ENCODE results near the gene TRNT1. TPM values are rescaled to one million over a fixed set of nuclear protein-coding genes. Genes with fewer than 3 reads are reported as not detected.

Gene TRNT1
- total and polyA plus RNA-seq, 11 donors: 5.4 to 14.7 (median 11.1) TPM

DNA sequence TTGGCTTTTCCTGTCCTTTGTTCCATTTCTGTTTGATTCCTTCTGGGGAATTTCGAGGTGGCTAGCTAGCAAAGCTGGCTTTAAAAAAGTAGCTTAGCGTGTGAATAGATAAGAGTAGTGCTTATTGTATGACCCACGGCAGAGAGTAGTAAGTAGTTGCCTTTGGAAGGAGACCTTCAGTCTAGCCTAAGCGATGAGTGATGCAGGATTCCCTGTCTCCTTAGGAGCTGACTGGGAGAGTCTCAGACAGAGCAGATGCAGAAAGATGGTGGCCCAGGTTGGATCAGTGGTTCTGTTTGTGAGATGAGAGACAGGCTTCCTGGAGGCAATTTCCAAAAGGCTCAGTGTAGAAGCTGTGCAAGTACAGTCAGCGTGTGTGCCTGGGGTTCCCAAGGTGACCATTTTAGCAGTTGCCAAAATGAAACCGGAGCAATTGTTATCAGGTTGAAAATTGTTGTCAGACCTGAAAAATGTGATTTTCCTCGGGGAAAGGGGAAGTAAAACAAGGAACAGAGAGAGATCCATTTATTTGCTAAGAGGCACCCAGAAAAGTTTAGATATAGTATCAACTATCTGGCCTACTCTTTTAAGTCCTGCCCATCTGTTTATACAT lies 15.9 kb upstream of the TRNT1 start:
- 46 to 64% (median 58%) methylated on average over 7 of the region's 7 CpGs for WGBS, 4 donors
- Histone ChIP-seq H3K27me3 (peaks cover 0 to 6% (median 0%) of the 10 kb centered on the region in 9 donors), H3K4me1 (peaks cover 0 to 9% (median 0%) of the 10 kb centered on the region in 12 donors), H3K4me3 (no peak overlapping the region), H3K36me3 (no peaks in the 10 kb centered on the region), H3K27ac (peak overlapping the region in 1 of 12 donors; percentile 5), H3K9me3 (no peaks in the 10 kb centered on the region)
- ATAC-seq: no peak
- no peak for DNase-seq
- intact Hi-C loops (cut with DNase I): no loop called here
- no peak for TF ChIP-seq POLR2A (IDR thresholded peaks at IDR 0.05)
- TF ChIP-seq, protein P1, sequence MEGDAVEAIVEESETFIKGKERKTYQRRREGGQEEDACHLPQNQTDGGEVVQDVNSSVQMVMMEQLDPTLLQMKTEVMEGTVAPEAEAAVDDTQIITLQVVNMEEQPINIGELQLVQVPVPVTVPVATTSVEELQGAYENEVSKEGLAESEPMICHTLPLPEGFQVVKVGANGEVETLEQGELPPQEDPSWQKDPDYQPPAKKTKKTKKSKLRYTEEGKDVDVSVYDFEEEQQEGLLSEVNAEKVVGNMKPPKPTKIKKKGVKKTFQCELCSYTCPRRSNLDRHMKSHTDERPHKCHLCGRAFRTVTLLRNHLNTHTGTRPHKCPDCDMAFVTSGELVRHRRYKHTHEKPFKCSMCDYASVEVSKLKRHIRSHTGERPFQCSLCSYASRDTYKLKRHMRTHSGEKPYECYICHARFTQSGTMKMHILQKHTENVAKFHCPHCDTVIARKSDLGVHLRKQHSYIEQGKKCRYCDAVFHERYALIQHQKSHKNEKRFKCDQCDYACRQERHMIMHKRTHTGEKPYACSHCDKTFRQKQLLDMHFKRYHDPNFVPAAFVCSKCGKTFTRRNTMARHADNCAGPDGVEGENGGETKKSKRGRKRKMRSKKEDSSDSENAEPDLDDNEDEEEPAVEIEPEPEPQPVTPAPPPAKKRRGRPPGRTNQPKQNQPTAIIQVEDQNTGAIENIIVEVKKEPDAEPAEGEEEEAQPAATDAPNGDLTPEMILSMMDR (IDR thresholded peaks at IDR 0.05): no peak

DNA sequence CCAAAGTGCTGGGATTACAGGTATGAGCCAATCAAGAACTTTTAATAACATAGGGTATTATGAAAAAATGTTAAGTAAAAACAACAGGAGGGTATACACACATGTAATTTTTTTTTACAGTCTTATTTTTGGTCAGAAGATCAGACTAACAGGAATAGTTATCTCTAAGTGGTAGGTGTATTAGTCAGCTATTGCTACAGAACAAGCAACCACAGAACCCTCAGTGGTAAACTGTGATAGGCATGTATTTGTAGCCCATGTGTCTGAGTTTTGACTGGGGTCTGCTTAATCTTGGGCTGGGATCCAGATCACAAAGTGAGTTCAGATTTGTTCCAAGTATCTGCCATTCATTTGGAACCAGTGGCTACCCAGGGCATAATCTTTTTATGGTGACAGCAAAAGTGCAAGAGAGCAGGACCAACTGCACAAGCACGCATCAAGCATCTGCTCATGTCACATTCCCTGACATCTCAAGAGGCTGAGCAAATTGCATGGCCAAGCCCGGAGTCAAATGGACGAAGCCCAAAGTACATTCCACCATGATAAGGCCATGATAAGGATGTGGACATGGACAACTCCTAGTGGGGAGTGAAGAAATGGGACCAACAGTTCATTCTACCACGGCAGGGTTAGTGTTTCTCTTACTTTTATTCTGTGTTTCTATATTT lies 13.6 kb upstream of the TRNT1 start:
- intact Hi-C loops (cut with DNase I): no loop called here
- no peak for TF ChIP-seq POLR2A (IDR thresholded peaks at IDR 0.05)
- TF ChIP-seq, protein P1 (IDR thresholded peaks at IDR 0.05): no peak
- Histone ChIP-seq H3K27ac (no peak overlapping the region), H3K27me3 (no peaks in the 10 kb centered on the region), H3K36me3 (no peaks in the 10 kb centered on the region), H3K4me3 (no peak overlapping the region), H3K9me3 (no peaks in the 10 kb centered on the region), H3K4me1 (peaks cover 0 to 9% (median 0%) of the 10 kb centered on the region in 12 donors)
- 21 to 30% (median 29%) methylated on average over 4 of the region's 4 CpGs for whole genome bisulfite sequencing, 4 donors
- DNase-seq (no peak), ATAC-seq (no peak)

DNA sequence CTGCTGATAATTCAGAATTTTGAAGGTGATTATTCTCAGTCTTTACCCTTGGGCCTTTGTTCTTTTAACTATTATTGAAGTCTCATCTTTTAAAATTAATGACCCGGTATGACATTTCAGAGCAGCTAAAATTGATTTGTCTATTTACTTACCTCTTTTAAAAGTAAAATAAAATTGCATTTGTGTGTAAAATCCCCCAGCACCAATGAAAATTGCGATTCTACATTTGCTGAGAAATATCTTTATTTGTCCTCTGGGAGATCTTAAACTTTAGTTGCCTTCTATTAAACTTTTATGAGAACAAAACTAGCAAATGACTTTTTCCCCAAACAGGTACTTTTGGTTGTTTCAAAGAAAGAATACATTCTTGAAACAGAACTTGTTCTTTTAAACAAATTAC lies 9.1 kb upstream of the TRNT1 start:
- no peaks in the 10 kb centered on the region for H3K36me3 ChIP-seq
- H3K27ac ChIP-seq: no peak overlapping the region
- no peaks in the 10 kb centered on the region for H3K9me3 ChIP-seq
- ATAC-seq: no peak
- TF ChIP-seq POLR2A (IDR thresholded peaks at IDR 0.05): no peak
- TF ChIP-seq, protein P1 (IDR thresholded peaks at IDR 0.05): no peak
- 85 to 91% (median 88%) methylated on average over 2 of the region's 2 CpGs for whole genome bisulfite sequencing, 4 donors
- DNase-seq: no peak
- intact Hi-C loops (cut with DNase I): no loop called here
- H3K27me3 ChIP-seq: no peaks in the 10 kb centered on the region
- H3K4me3 ChIP-seq: no peak overlapping the region
- no peaks in the 10 kb centered on the region for H3K4me1 ChIP-seq

DNA sequence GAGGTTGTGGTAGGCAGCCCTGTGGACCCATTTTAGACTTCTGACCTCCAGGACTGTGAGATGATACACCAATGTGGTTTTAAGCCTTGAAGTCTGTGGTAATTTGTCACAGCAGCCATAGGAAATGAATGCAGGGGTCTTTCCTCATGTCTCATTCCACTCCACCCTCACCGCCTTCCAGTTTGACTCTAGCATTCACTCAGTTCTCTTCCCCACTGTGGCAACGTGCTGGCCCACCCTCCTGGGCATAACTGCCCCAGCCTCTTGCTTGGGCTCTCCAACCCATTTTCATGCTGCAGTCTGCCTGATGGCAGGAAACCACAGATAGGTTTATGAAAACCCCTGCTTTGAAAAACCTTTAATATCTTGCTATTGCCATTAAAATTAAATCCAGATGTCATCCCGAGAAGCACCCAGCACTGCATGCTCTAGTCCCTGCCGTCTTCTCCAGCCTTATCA lies 7.3 kb upstream of the TRNT1 start:
- 63 to 73% (median 68%) methylated on average over 4 of the region's 4 CpGs for WGBS, 4 donors
- Histone ChIP-seq H3K27ac (no peak overlapping the region), H3K9me3 (no peaks in the 10 kb centered on the region), H3K4me3 (no peak overlapping the region), H3K27me3 (no peaks in the 10 kb centered on the region), H3K36me3 (no peaks in the 10 kb centered on the region), H3K4me1 (no peaks in the 10 kb centered on the region)
- TF ChIP-seq POLR2A (IDR thresholded peaks at IDR 0.05): no peak
- TF ChIP-seq, protein P1 (IDR thresholded peaks at IDR 0.05): no peak
- no peak for DNase-seq
- intact Hi-C loops (cut with DNase I): no loop called here
- no peak for ATAC-seq

All from heart left ventricle (tissue), 16 donors.